Measurements from ENCODE around the gene PTBP1.
"Not testable (repeated sequence)": the region's sequence is repeated elsewhere in the genome, so short reads cannot be mapped to it uniquely, and the experiment has no call there.

The PTBP1 gene

DNA sequence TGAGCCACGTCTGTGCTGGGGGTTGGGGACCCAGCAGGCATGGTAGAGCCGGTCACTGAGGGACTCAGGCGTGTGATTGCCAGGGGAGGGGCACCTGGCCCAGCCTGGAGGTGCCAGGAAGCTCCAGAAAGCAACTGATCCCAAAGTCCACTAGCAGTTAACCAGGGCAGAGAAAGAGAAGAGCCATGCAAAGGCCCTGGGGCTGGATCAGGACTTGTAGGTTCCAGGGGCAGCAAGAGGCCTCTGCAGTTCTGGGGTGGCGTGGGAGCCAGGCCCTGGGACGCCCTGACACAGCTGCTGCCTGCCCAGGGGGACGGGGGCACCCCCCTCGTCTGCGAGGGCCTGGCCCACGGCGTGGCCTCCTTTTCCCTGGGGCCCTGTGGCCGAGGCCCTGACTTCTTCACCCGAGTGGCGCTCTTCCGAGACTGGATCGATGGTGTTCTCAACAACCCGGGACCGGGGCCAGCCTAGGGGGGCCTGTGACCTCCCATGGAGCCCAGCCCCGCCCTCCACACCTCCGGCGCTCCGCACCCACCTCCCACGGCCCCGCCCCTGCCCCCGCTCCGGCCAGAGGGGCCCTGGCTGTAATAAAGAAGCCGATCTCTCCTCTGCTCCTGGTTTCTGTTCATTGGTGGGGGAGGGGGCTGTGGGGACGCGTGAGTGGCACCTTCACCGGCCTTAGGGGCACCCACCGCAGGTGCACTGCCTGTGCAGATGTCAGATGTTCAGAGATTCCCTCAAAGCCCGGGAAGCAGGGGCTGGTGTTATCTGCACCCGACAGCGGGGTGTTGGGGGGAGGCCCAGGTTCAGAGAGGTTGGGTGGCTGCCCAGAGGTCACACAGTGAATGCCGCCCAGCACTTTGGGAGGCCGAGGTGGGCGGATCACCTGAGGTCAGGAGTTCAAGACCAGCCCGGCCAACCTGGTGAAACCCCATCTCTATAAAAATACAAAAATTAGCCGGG is 34.4 kb downstream of the PTBP1 start:
- no peak for DNase-seq

DNA sequence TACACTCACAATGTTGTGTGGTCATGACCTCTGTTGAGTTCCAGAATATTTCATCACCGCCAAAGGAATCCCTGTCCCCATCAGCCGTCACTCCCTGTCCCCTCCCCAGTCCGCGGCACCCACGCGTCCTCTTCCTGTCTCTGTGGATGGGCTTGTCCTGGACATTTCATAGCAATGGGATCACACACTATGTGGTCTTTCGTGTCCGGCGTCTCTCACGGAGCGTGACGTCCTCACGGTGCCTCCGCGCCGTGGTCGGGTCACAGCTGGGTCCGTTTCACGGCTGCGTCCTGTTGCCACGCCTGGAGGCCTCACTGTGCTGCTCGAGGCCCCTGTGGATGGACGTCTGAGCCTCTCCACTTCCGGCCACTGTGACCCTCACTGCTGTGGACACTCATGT is 37.0 kb downstream of the PTBP1 start:
- no peak for DNase-seq

DNA sequence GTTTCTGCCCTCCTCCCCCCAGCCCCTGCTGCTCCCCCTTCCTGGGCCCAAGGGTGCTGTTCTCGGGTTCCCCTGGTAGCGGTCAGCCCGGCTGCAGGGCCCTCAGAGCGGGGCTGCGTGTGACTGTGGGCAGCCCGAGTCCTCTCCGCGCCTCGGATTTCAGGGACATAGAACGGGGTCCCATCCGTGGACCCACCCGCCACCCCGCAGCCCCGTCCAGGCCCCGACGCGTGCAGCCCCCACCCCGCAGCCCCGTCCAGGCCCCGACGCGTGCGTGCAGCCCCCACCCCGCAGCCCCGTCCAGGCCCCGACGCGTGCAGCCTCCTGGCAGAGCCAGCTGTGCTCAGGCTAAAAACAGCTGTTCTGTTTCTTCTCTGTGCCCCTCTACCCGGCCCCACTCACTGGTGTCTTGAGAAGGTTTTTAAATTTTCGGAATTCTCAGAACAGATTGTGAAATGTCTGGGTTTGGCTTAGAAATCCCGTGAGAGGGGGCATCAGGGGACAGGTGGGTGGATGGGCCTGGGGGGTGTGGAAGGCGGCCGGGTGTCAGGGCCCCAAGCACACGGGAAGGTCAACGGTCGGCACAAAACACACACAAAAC is 38.1 kb downstream of the PTBP1 start:
- no peak for DNase-seq

DNA sequence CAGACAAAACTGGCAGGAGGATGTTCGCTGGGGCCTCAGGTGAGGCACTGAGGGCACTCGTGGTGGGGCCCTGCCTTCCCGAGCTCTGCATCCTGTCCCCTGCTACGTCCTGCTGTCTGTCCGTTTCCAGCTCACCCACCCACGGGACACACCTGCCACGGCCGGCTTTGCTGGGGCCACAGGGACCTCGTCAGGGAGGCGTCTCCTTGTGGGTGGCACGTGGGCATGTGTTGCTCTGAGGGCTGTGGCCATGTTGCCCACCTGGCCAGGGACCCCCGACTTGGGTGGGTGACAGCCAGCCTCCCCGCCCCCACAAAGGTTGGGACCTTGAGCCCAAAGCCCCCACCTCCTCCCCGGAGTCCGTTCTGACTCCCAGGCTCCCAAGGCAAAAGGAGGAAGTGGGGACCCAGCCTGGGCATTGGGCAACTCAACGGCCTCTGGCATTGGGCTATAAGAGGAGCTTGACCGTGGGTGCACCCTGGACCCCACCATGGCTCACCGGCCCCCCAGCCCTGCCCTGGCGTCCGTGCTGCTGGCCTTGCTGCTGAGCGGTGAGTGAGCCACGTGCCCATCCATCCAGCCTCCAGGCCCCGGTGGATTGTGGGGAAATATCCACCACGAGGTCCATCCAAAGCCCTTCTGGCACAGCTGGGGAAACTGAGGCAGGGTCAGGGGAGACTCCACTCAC is 43.4 kb downstream of the PTBP1 start, which contains the start of gene PRTN3:
Gene PRTN3, plus strand, starts transcription at position 481 of the 688 bp plus-strand sequence. Its CDS starts 10 bp downstream, at position 491.
- peak; percentile 53 for DNase-seq

DNA sequence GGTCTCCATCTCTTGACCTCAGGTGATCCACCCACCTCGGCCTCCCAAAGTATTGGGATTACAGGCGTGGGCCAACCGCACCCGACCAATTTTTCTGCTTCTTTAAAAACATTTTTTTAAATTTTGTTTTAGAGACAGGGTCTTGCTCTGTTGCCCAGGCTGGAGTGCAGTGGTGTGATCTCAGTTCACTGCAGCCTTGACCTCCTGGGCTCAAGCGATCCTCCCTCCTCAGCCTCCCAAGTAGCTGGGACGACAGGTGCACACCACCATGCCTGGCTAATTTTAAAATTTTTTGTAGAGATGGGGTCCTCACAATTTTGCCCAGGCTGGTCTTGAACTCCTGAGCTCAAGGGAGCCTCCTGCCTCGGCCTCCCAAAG is 45.5 kb downstream of the PTBP1 start:
- DNase-seq = not testable (repeated sequence)

DNA sequence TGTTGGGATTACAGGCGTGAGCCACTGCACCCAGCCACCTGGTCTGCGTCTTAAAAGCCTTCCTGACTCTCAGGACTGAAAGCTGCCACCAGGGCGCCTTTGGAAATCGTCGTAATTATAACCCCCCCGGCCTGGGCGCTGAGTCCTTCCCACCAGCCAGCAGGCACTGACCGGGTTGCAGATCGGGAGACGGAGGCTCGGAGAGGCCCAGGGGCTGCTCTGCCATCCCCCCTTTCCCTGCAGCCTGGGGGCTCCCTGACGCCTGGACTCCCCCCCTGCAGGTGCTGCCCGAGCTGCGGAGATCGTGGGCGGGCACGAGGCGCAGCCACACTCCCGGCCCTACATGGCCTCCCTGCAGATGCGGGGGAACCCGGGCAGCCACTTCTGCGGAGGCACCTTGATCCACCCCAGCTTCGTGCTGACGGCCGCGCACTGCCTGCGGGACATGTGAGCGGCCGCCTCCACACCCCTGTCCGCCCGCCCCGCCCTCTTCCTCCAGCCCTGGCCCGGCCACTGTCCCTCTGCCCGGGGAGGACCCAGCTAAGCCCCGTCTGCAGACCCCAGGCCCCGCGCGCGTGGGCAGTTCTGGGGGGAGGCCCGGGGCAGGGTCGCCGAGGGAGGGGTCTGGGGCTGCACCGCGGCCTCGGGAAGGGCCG is 46.1 kb downstream of the PTBP1 start:
- no peak for DNase-seq

DNA sequence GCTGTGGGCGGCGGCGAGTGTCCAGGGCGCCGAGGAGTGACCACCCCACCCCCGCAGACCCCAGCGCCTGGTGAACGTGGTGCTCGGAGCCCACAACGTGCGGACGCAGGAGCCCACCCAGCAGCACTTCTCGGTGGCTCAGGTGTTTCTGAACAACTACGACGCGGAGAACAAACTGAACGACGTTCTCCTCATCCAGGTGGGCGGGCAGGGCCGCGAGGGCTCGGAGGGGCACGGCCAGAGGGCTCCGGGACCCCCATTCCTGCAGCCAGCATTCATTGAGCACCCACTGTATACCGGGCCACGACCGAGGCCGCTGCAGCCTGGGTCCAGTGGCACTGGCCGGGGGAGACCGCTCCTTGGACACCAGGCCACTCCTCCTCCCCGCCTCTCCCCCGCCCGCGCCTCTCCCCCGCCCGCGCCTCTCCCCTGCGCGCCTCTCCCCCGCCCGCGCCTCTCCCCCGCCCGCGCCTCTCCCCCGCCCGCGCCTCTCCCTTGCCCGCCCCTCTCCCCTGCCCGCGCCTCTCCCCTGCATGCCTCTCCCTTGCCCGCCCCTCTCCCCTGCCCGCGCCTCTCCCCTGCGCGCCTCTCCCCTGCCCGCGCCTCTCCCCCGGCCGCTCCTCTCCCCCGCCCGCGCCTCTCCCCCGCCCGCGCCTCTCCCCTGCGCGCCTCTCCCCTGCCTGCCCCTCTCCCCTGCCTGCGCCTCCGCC is 46.7 kb downstream of the PTBP1 start:
- DNase-seq = no peak

DNA sequence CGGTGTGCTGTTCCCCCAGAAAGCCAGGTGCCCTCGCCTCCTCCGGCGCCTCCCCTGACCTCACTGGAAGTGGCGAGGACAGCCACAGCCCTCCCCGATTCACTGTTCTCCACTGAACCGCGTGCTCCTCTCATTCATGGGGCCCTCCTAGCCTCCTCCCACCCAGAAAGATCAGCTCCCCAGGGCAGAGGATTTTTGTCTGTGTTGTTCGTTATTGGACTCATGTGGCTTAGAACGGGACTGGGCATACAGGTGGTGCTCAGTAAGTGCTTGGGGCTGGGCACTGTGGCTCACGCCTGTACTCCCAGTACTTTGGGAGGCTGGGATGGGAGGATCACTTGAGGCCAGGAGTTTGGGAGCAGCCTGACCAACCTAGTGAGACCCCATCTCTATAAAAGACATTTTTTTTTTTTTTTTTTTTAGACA is 47.3 kb downstream of the PTBP1 start:
- DNase-seq = peak; percentile 43

DNA sequence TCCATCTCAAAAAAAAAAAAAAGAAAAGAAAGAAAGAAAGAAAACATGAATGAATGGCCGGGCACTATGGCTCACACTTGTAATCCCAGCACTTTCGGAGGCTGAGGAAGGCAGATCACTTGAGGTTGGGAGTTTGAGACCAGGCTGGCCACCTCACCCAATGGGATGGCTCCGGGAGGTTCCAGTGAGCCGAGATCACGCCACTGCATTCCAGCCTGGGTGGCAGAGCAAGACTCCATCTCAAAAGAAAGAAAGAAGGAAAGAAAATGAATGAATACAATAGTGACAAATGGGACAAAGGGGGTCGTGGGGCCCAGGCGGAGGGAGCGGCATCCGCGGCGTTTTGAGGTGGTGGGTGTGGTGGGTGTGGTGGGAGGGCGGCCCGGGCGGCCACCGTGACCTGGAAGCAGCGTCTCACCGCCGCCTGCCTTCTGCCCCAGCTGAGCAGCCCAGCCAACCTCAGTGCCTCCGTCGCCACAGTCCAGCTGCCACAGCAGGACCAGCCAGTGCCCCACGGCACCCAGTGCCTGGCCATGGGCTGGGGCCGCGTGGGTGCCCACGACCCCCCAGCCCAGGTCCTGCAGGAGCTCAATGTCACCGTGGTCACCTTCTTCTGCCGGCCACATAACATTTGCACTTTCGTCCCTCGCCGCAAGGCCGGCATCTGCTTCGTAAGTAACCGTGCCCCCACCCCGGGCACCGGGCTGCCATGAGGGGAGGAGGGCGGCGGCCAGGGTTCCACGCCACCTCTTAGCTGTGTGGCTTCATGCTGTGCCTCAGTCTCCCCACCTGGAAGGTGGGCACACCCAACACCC is 48.7 kb downstream of the PTBP1 start:
- no peak for DNase-seq

DNA sequence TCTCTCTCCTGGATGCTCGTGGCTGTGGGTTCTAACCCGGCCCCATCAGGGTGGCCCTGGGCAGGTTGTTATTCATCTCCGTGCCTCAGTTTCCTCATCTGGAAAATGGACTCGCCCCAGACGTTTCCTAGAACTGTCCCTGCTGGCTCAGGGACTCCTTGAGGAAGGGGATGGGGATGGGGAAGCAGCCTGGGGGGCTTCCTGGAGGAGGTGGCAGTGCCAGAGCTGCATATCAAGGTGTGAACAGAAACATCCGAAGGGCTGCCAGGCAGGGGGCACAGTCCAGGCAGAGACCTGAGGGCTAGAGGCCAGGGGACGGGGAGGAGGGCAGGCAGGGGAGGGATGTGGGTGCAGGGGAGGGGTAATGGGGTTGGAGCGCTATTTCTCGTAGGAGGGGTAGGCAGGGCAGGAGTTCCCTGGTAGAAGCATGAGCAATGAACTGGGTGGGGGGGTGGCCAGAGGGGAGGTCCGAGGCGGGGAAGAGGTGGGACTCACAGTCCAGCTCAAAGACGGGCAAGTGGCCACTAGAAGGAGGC is 51.2 kb downstream of the PTBP1 start:
- no peak for DNase-seq

DNA sequence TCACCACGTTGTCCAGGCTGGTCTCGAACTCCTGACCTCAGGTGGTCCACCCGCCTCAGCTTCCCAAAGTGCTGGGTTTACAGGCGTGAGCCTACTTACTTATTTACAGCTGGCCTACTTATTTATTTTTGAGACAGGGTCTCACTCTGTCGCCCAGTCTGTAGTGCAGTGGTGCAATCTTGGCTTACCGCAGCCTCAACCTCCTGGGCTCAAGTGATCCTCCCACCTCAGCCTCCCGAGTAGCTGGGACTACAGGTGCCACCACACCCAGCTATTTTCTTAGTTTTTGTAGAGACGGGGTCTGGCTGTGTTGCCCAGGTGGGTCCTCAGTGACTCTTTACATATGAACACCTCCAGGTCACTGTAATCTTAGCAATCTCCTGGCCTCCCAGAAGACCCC is 51.9 kb downstream of the PTBP1 start:
- not testable (repeated sequence) for DNase-seq

DNA sequence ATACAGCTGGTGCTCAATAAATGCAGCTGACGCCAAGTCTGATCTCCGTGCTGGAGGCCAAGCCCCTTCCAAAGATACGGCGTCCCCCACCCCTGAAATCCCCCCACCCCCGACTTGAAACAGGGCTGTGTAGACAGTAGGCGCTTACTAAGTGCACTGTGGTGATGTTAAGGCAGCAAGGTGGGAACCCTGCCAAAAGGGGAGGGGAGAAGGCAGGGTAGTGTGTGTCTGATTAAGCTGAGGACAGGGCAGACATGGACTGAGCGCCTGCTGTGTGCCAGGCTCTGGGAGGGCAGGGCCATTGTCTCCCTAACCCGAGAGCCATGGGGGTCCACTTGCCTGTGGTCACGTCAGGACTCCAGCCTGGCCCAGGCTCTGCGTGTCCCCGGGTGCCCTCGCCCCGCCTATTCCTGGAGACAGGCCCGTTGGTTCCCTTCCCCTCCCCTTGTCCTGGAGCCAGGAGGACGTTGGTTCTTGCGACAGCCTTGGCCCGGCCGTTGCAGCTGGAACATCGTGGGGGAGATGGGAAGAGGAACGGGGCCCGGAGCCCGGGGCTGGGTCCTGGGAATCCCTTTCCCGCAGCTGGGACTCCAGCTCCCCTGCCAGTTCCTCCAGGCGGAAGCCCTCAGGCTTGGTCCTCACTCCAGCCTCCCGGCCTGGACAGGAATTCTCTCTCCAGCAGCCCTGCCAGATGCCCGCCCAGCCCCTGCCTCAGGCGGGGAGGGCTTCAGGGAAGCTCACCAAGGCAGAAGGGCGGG is 53.1 kb downstream of the PTBP1 start:
- peak; percentile 65 for DNase-seq

DNA sequence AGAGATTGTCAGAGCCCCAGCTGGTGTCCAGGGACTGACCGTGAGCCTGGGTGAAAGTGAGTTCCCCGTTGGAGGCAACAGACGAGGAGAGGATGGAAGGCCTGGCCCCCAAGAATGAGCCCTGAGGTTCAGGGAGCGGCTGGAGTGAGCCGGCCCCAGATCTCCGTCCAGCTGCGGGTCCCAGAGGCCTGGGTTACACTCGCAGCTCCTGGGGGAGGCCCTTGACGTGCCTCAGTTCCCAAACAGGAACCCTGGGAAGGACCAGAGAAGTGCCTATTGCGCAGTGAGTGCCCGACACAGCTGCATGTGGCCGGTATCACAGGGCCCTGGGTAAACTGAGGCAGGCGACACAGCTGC is 53.7 kb downstream of the PTBP1 start:
- no peak for DNase-seq

DNA sequence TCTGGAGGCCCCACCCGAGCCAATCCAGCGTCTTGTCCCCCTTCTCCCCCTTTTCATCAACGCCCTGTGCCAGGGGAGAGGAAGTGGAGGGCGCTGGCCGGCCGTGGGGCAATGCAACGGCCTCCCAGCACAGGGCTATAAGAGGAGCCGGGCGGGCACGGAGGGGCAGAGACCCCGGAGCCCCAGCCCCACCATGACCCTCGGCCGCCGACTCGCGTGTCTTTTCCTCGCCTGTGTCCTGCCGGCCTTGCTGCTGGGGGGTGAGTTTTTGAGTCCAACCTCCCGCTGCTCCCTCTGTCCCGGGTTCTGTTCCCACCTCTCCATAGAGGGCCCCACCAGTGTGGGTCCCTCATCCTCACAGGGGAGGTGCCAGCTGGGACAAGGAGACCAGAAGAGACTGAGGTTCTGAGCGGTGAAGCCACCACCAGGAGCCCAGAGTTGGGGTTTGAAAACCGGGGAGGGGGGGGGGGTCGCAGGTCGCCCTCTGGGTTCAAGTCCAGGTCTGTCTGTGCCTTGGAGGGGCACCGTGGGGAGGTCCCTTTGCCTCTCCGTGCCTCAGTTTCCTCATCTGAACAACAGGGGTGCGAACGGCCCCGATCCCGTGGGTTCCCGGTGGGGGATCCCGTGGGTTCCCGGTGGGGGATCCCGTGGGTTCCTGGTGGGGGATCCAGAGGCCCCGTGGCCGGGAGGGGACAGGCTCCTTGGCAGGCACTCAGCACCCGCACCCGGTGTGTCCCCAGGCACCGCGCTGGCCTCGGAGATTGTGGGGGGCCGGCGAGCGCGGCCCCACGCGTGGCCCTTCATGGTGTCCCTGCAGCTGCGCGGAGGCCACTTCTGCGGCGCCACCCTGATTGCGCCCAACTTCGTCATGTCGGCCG is 55.1 kb downstream of the PTBP1 start, which contains the start of gene ELANE:
Gene ELANE, plus strand, starts transcription at position 168 of the 878 bp plus-strand sequence. Its CDS starts 26 bp downstream, at position 194.
- DNase-seq = peak; percentile 45

DNA sequence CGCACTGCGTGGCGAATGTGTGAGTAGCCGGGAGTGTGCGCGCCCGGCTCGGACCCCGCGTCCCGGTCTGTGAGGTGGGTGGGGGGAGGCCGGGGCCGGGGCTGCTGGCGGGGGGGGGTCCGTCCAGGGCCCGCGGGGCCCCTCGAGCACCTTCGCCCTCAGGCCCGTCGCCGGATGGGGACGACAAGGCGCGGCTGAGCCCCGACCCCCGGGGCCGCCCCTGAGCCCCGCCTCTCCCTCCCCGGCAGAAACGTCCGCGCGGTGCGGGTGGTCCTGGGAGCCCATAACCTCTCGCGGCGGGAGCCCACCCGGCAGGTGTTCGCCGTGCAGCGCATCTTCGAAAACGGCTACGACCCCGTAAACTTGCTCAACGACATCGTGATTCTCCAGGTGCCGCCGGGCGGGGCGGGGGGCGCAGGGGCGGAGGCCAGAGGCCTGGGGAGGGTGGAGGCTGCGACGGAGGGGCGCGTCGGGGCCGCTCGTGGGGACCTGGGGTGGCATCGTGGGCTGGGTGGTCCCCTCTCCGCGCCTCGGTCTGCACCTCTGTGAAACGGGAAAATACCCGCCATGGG is 55.8 kb downstream of the PTBP1 start:
- no peak for DNase-seq

DNA sequence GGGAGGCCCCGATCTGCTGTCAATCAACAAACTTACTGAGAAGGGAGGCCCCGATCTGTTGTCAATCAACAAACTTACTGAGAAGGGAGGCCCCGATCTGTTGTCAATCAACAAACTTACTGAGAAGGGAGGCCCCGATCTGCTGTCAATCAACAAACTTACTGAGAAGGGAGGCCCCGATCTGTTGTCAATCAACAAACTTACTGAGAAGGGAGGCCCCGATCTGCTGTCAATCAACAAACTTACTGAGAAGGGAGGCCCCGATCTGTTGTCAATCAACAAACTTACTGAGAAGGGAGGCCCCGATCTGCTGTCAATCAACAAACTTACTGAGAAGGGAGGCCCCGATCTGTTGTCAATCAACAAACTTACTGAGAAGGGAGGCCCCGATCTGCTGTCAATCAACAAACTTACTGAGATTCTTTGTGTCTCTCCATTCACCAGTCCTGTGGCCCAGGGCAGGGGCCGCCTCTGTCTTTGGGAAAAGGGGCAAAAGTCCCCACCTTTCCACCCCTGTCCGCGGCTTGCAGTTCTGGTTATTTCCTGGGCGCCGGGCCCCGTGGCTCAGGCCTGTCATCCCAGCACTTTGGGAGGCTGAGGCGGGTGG is 56.5 kb downstream of the PTBP1 start:
- not testable (repeated sequence) for DNase-seq

DNA sequence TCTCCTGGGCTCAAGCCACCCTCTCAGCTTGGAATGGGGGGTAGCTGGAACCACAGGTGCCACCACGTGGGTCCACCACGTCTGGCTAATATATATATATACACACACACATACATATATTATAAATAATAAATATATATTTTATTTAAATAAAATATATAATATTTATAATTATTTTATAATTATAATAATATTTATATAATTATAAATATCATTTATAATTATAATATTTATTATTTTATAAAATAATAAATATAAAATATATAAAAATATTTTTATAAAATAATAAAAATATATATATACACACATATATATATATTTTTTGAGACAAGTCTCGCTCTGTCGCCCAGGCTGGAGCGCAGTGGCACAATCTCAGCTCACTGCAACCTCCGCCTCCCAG is 57.3 kb downstream of the PTBP1 start:
- no peak for DNase-seq

DNA sequence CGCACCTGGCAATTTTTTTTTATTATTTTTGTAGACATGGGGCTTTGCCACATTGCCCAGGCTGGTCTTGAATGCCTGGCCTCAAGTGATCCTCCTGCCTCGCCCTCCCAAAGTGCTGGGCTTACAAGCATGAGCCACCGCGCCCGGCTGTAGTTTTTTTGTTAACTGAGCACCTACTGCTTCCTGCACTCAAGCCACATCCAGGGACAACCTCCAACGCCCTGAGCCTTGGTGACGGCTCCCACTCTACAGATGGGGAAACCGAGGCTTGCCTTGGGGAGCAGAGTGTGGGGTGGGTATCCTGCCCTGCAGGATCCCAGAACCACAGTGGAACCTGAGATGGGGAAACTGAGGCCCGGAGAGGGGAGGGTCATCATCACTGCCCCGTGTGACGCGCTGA is 57.9 kb downstream of the PTBP1 start:
- DNase-seq = no peak
